B cell (primary cell): ENCODE results near the gene IQCH. TPM values are rescaled to one million over a fixed set of nuclear protein-coding genes. Genes with fewer than 3 reads are reported as not detected.
"Not testable (repeated sequence)": the region's sequence is repeated elsewhere in the genome, so short reads cannot be mapped to it uniquely, and the experiment has no call there.

Experiments
- ATAC-seq: fragments of 200-7000 bp; cut with Tn5 transposase; one replicate; pipeline ENCODE4 v1.10.0; 2021; ENCODE audit warnings: low read depth, mild to moderate bottlenecking, moderate number of reproducible peaks, moderate library complexity
- CTCF ChIA-PET: fragments of 350-600 bp; sonication (Branson Sonifier 250); formaldehyde crosslinking; loops from one replicate; lab custom pipeline; 2021; ENCODE audit warnings: antibody characterized with exemption, inconsistent platforms; lab: Charles Lee
- POLR2A ChIA-PET: fragments of 350-600 bp; sonication (Branson Sonifier 250); formaldehyde crosslinking; loops from one replicate; lab custom pipeline; 2021; ENCODE audit warnings: antibody characterized with exemption; lab: Charles Lee
- DNase-seq: peaks from one replicate; pipeline ENCODE4 v3.0.0; 2013
- H2AFZ ChIP-seq: 2 replicates; pipeline ENCODE4 v1.6.1; 2012; ENCODE audit warnings: mild to moderate bottlenecking, low read depth, low read length; ENCODE audit not compliant: insufficient read depth, poor library complexity, severe bottlenecking
- H3K27ac ChIP-seq, 2 donors: 1 replicate in 1 of 2; 2 replicates in 1 of 2; pipeline ENCODE4 v1.5.1; 2012 to 2013; ENCODE audit warnings: low read length in 2 of 2, mild to moderate bottlenecking in 2 of 2, moderate library complexity in 1 of 2
- H3K27me3 ChIP-seq, 4 experiments: fragments of 200-600 bp in 1 of 4; sonication (generic) in 1 of 4; replicated peaks in 1 of 4; 1 replicate in 2 of 4; 2 replicates in 2 of 4; pipeline versions ENCODE4 v1.6.1 to v1.7.0; 2013 to 2016; ENCODE audit warnings: low read length in 3 of 4, mild to moderate bottlenecking in 2 of 4, mixed read lengths in 1 of 4, moderate library complexity in 1 of 4; ENCODE audit not compliant: insufficient read depth in 4 of 4, control insufficient read depth in 3 of 4; ENCODE audit errors: control extremely low read depth in 1 of 4
- H3K36me3 ChIP-seq, 2 experiments: replicated peaks in 1 of 2; 1 replicate in 1 of 2; 2 replicates in 1 of 2; pipeline versions ENCODE4 v1.6.1 to v1.7.1; 2013; ENCODE audit warnings: low read length in 1 of 2; ENCODE audit not compliant: insufficient read depth in 2 of 2, control insufficient read depth in 1 of 2; ENCODE audit errors: control extremely low read depth in 1 of 2, extremely low read depth in 1 of 2
- H3K4me1 ChIP-seq, 2 donors: fragments of 200-600 bp in 1 of 2; sonication (generic) in 1 of 2; 1 replicate in 1 of 2; 2 replicates in 1 of 2; pipeline versions ENCODE4 v1.5.1 to v1.6.1; 2013 to 2017; ENCODE audit warnings: low read length in 2 of 2; ENCODE audit not compliant: control insufficient read depth in 2 of 2, insufficient read depth in 2 of 2
- H3K4me2 ChIP-seq: replicated peaks from 2 replicates; pipeline ENCODE3; 2012; ENCODE audit warnings: mild to moderate bottlenecking, low read depth, low read length; ENCODE audit not compliant: poor library complexity, severe bottlenecking
- H3K4me3 ChIP-seq, 5 experiments: fragments of 200-600 bp in 1 of 5; sonication (generic) in 1 of 5; 1 replicate in 3 of 5; 2 replicates in 2 of 5; pipeline versions ENCODE4 v1.5.1 to v1.7.0; 2011 to 2016; ENCODE audit warnings: low read length in 4 of 5, mild to moderate bottlenecking in 4 of 5, low read depth in 2 of 5, control low read depth in 1 of 5, moderate library complexity in 1 of 5; ENCODE audit not compliant: insufficient read depth in 1 of 5; ENCODE audit errors: control extremely low read depth in 1 of 5, extremely low read depth in 1 of 5
- H3K79me2 ChIP-seq: fragments of 200-600 bp; sonication (generic); one replicate; pipeline ENCODE4 v1.6.0; 2016; ENCODE audit warnings: low read length; ENCODE audit not compliant: control insufficient read depth, insufficient read depth
- H3K9ac ChIP-seq: fragments of 200-600 bp; sonication (generic); 2 replicates; pipeline ENCODE4 v1.6.1; 2017; ENCODE audit warnings: mild to moderate bottlenecking, low read length, moderate library complexity
- H3K9me3 ChIP-seq, 3 donors: one replicate each; pipeline versions ENCODE4 v1.6.1 to v1.7.1; 2013; ENCODE audit warnings: low read length in 2 of 3; ENCODE audit not compliant: control insufficient read depth in 2 of 3, insufficient read depth in 1 of 3; ENCODE audit errors: control extremely low read depth in 1 of 3
- H4K20me1 ChIP-seq: 2 replicates; pipeline ENCODE4 v1.6.0; 2012; ENCODE audit warnings: mild to moderate bottlenecking, low read length; ENCODE audit not compliant: insufficient read depth, control insufficient read depth, poor library complexity, severe bottlenecking
- H3K27ac Mint-ChIP-seq: one replicate; pipeline ENCODE4 v1.8.0; 2021; ENCODE audit warnings: mixed read lengths
- H3K27me3 Mint-ChIP-seq: one replicate; pipeline ENCODE4 v1.8.0; 2021; ENCODE audit warnings: mixed read lengths
- H3K4me1 Mint-ChIP-seq: one replicate; pipeline ENCODE4 v1.8.0; 2021; ENCODE audit warnings: mixed read lengths
- H3K4me3 Mint-ChIP-seq: one replicate; pipeline ENCODE4 v1.8.0; 2021; ENCODE audit warnings: mixed read lengths
- H3K9me3 Mint-ChIP-seq: one replicate; pipeline ENCODE4 v1.8.0; 2022; ENCODE audit warnings: mixed read lengths; ENCODE audit not compliant: insufficient read depth
- CTCF ChIP-seq: fragments of 200-600 bp; IDR thresholded peaks from one replicate; pipeline ENCODE4 v1.8.0; 2022; ENCODE audit warnings: antibody characterized with exemption, mild to moderate bottlenecking
- EZH2 ChIP-seq: IDR thresholded peaks from 2 replicates; pipeline ENCODE4 v1.6.1; 2012; ENCODE audit warnings: borderline replicate concordance, low read depth, mild to moderate bottlenecking, moderate library complexity, low read length; ENCODE audit not compliant: insufficient read depth, poor library complexity, severe bottlenecking
- WGBS: methylation state at CpG from one replicate; pipeline ENCODE4 v1.1.5; 2013; ENCODE audit warnings: missing lambda C conversion rate; ENCODE audit not compliant: insufficient coverage; 5-methylcytosine and 5-hydroxymethylcytosine counted together
- intact Hi-C: fragments of 100-400 bp; cut with micrococcal nuclease; formaldehyde crosslinking; loops from one replicate; pipeline ENCODE4 v1.10.0; 2022
- polyA plus RNA-seq: library from polyadenylated mRNA; depleted of rRNA; stranded (reverse); fragments of >200 nt; gene quantifications from 2 replicates; pipeline ENCODE4 v1.2.3, GENCODE V29; 2012
- total RNA-seq, 2 donors: library from RNA; stranded (reverse); fragments of 120-200 nt in 1 of 2; gene quantifications; 1 replicate in 1 of 2; 2 replicates in 1 of 2; pipeline versions ENCODE4 v1.2.3 to v1.2.4, GENCODE V29; 2013 to 2022

Gene IQCH
- total and polyA plus RNA-seq, 2 donors (not counting 1 experiment from before 2014, with no cell fraction given), result 1.6 TPM; not detected in 1

- Mint-ChIP-seq H3K9me3 (no peaks in the 10 kb centered on the region), H3K27ac (no peak overlapping the region), H3K27me3 (peaks cover 11% of the 10 kb centered on the region), H3K4me3 (no peak overlapping the region), H3K4me1 (no peaks in the 10 kb centered on the region)
- POLR2A ChIA-PET, result no interaction called here
- Histone ChIP-seq H3K36me3 (no peaks in the 10 kb centered on the region), H3K9me3 (peaks cover 0 to 3% (median 1%) of the 10 kb centered on the region in 3 donors), H3K27ac (no peak overlapping the region), H3K4me3 (no peak overlapping the region), H3K79me2 (no peaks in the 10 kb centered on the region), H3K4me2 (no peak overlapping the region), H3K4me1 (no peaks in the 10 kb centered on the region), H3K27me3 (peaks cover 0 to 2% (median 0%) of the 10 kb centered on the region in 4 experiments), H3K9ac (no peak overlapping the region), H2AFZ (no peak overlapping the region), H4K20me1 (no peaks in the 10 kb centered on the region)
- intact Hi-C loops, result no loop called here
- TF ChIP-seq EZH2, result no peak
- no peak for TF ChIP-seq CTCF
- no peak for DNase-seq
- ATAC-seq, result no peak
- CTCF ChIA-PET, result no interaction called here
- no CpG with 5 or more reads among the region's 1 CpG for whole genome bisulfite sequencing
These were observed 27.1 kb downstream of the IQCH start for GRCh38 chr15:67281714-67282113.

DNA sequence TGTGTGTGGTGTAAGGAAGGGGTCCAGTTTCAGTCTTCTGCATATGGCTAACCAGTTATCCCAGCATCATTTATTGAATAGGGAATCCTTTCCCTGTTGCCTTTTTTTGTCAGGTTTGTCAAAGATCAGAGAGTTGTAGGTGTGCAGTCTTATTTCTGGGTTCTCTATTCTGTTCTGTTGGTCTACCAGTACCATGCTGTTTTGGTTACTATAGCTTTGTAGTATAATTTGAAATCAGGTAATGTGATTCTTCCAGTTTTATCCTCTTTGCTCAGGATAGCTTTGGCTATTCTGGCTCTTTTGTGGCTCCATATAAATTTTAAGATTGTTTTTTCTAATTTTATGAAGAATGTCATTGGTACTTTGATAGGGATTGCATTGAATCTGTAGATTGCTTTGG, 31.0 kb downstream of the IQCH start:
- H3K27ac Mint-ChIP-seq, intact Hi-C loops, H3K4me2 ChIP-seq: not testable (repeated sequence)

GRCh38 chr15:67286400-67286799, 31.8 kb downstream of the IQCH start:
- H4K20me1 ChIP-seq, ATAC-seq, intact Hi-C loops, H3K9ac ChIP-seq, DNase-seq, H3K27ac Mint-ChIP-seq, H3K4me1 ChIP-seq, H2AFZ ChIP-seq, H3K27me3 Mint-ChIP-seq, POLR2A ChIA-PET, H3K79me2 ChIP-seq, H3K4me2 ChIP-seq, CTCF ChIA-PET, H3K9me3 Mint-ChIP-seq, H3K9me3 ChIP-seq, H3K4me3 Mint-ChIP-seq, H3K27ac ChIP-seq, H3K4me1 Mint-ChIP-seq, H3K27me3 ChIP-seq, H3K36me3 ChIP-seq, H3K4me3 ChIP-seq: not testable (repeated sequence)
- WGBS, result 100% methylated on average over 2 of the region's 6 CpGs

More for the DNA sequence above, 31.0 kb downstream of the IQCH start:
- ATAC-seq, H3K4me1 ChIP-seq, H2AFZ ChIP-seq, DNase-seq, H3K9me3 Mint-ChIP-seq, H3K4me3 Mint-ChIP-seq, H3K4me1 Mint-ChIP-seq, H3K79me2 ChIP-seq, H3K27me3 Mint-ChIP-seq, H3K4me3 ChIP-seq, H4K20me1 ChIP-seq, CTCF ChIA-PET, H3K27me3 ChIP-seq, H3K27ac ChIP-seq, H3K9ac ChIP-seq, H3K36me3 ChIP-seq, H3K9me3 ChIP-seq, POLR2A ChIA-PET: not testable (repeated sequence)
